HG03280 (cell line): ENCODE data around the gene INSM1.

Experiments
- ATAC-seq: cut with Tn5 transposase; IDR thresholded peaks from one replicate; pipeline ENCODE4 v1.9.1; 2021; ENCODE audit warnings: mild to moderate bottlenecking, moderate library complexity; ENCODE audit not compliant: unreplicated experiment

INSM1 gene

GRCh38 chr20:20417876-20418676 is 50.2 kb downstream of the INSM1 start:
- no peak for ATAC-seq
